HL-60 (cell line): ENCODE measurements around the gene AKT2.

Experiments
- DNase-seq, 2 experiments: peaks; one replicate each; pipeline ENCODE4 v3.0.0-alpha.2; 2010 to 2020; ENCODE audit warnings: low read depth in 1 of 2, low spot score in 1 of 2
- H3K27ac ChIP-seq: fragments of 250-450 bp; sonication (Bioruptor Pico); replicated peaks from 2 replicates; pipeline ENCODE4 v1.5.1; 2020; ENCODE audit warnings: mild to moderate bottlenecking, moderate library complexity
- H3K27me3 ChIP-seq: fragments of 250-450 bp; sonication (Bioruptor Pico); 2 replicates; pipeline ENCODE4 v1.5.1; 2021; ENCODE audit warnings: mild to moderate bottlenecking, moderate library complexity; ENCODE audit not compliant: insufficient read depth, poor library complexity, severe bottlenecking
- H3K4me3 ChIP-seq: replicated peaks from 2 replicates; pipeline ENCODE4 v1.5.1; 2011; ENCODE audit warnings: mild to moderate bottlenecking, control low read depth, low read length; ENCODE audit not compliant: insufficient read depth
- GABPA ChIP-seq: IDR thresholded peaks from 2 replicates; pipeline ENCODE4 v1.6.1; 2012; ENCODE audit warnings: low read depth
- POLR2AphosphoS5 ChIP-seq: IDR thresholded peaks from 2 replicates; pipeline ENCODE4 v1.6.1; 2012; ENCODE audit warnings: low read depth
- SPI1 ChIP-seq: IDR thresholded peaks from 2 replicates; pipeline ENCODE4 v1.6.1; 2012; ENCODE audit warnings: low read depth, mild to moderate bottlenecking, borderline replicate concordance
- TF ChIP-seq, protein P1 (sequence below): IDR thresholded peaks from 2 replicates; pipeline ENCODE4 v1.6.1; 2012; ENCODE audit warnings: low read depth; ENCODE audit not compliant: insufficient replicate concordance
- TF ChIP-seq, protein P2 (sequence below): IDR thresholded peaks from one replicate; pipeline ENCODE4 v1.5.1; 2011; ENCODE audit warnings: low read length, control low read depth, inconsistent platforms; ENCODE audit not compliant: insufficient read depth

The AKT2 gene

DNA sequence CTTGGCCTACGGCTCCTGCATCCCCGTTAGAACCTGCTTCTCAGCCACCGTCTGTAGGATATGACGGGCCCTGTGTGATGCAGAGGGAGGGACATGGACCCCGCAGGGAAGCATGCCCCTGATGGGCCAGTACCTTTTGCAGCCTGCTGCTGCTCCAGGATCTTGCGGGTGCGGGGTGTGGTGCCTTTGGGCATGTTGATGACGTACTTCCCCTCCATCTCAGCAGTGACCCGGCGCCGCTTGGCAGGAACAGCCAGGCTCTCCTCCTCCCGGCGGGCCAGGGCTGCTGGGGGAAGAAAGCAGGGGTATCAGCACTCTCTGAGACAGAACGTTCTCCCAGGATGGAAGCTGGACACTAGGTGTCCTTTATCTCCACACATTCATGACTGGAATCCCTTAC lies 41.1 kb upstream of the AKT2 start:
- Histone ChIP-seq H3K27me3 (no peaks in the 10 kb centered on the region), H3K27ac (no peak overlapping the region), H3K4me3 (no peak overlapping the region)
- DNase-seq, result no peak
- TF ChIP-seq GABPA, result no peak
- TF ChIP-seq, protein P1, sequence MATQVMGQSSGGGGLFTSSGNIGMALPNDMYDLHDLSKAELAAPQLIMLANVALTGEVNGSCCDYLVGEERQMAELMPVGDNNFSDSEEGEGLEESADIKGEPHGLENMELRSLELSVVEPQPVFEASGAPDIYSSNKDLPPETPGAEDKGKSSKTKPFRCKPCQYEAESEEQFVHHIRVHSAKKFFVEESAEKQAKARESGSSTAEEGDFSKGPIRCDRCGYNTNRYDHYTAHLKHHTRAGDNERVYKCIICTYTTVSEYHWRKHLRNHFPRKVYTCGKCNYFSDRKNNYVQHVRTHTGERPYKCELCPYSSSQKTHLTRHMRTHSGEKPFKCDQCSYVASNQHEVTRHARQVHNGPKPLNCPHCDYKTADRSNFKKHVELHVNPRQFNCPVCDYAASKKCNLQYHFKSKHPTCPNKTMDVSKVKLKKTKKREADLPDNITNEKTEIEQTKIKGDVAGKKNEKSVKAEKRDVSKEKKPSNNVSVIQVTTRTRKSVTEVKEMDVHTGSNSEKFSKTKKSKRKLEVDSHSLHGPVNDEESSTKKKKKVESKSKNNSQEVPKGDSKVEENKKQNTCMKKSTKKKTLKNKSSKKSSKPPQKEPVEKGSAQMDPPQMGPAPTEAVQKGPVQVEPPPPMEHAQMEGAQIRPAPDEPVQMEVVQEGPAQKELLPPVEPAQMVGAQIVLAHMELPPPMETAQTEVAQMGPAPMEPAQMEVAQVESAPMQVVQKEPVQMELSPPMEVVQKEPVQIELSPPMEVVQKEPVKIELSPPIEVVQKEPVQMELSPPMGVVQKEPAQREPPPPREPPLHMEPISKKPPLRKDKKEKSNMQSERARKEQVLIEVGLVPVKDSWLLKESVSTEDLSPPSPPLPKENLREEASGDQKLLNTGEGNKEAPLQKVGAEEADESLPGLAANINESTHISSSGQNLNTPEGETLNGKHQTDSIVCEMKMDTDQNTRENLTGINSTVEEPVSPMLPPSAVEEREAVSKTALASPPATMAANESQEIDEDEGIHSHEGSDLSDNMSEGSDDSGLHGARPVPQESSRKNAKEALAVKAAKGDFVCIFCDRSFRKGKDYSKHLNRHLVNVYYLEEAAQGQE, result no peak
- TF ChIP-seq SPI1, result no peak
- TF ChIP-seq, protein P2, sequence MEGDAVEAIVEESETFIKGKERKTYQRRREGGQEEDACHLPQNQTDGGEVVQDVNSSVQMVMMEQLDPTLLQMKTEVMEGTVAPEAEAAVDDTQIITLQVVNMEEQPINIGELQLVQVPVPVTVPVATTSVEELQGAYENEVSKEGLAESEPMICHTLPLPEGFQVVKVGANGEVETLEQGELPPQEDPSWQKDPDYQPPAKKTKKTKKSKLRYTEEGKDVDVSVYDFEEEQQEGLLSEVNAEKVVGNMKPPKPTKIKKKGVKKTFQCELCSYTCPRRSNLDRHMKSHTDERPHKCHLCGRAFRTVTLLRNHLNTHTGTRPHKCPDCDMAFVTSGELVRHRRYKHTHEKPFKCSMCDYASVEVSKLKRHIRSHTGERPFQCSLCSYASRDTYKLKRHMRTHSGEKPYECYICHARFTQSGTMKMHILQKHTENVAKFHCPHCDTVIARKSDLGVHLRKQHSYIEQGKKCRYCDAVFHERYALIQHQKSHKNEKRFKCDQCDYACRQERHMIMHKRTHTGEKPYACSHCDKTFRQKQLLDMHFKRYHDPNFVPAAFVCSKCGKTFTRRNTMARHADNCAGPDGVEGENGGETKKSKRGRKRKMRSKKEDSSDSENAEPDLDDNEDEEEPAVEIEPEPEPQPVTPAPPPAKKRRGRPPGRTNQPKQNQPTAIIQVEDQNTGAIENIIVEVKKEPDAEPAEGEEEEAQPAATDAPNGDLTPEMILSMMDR, result no peak

DNA sequence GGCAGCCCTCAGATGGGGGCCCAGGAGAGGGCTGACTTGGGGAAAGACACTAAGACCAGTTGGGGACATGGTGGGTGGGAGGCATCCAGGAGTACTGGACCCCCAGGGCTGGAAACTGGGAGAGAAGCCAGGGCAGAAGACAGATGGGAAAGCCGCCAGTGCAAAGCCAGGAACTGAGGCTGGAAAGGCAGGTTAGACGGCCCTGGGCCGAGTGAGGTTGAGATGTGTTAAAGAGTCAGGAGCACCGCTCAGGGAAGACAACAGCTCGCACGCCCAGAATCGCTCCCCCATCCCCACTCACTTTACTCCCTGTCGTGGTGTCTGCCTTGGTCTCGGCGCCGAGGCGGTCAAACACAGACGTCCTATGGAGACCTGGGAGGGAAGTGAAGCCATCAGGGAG lies 38.6 kb upstream of the AKT2 start:
- H3K27me3 ChIP-seq, result no peaks in the 10 kb centered on the region

DNA sequence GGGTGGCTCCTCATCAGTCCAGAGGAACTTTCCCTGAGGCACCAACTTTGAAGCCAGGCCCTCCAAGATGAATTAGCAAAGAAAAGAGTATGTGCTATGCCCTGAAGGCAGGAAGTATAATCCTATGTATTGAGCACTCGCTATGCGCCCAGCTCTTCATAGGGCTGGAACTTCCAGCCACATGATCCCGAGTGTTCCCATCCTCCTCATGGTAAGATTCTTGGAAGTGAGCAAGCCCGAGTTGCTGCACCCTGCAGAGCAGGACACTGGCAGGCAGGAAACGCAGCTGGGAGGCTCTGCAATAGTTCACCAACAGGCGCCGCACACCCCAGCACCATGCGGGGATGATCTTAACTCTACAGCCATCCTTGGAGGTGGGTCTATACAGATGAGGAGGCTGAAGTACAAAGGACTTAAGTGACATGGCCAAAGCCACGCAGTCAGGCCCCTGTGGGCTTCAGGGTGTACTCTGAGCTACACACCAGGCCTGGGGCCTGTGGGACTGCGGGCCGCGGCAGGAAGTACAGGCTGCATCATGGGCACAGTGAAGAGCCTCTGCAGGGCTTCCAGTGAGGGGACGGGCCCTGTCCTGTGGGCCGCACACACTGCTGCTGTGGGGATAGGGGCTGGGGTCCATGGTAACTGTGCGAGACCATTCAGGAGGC lies 37.9 kb upstream of the AKT2 start:
- no peak overlapping the region for H3K27ac ChIP-seq
- TF ChIP-seq, protein P1, result no peak
- TF ChIP-seq, protein P2, result no peak
- TF ChIP-seq SPI1 (no peak), GABPA (no peak), POLR2AphosphoS5 (no peak)

More for the DNA sequence above, 38.6 kb upstream of the AKT2 start:
- Histone ChIP-seq H3K27ac (no peak overlapping the region), H3K4me3 (no peak overlapping the region)
- DNase-seq, result no peak
- TF ChIP-seq GABPA (no peak), POLR2AphosphoS5 (no peak), SPI1 (no peak)
- TF ChIP-seq, protein P1, result no peak
- TF ChIP-seq, protein P2, result no peak

More for the DNA sequence above, 37.9 kb upstream of the AKT2 start:
- no peak for DNase-seq
- Histone ChIP-seq H3K4me3 (no peak overlapping the region), H3K27me3 (no peaks in the 10 kb centered on the region)
